ENCODE measurements around the gene ADAM12.

DNA sequence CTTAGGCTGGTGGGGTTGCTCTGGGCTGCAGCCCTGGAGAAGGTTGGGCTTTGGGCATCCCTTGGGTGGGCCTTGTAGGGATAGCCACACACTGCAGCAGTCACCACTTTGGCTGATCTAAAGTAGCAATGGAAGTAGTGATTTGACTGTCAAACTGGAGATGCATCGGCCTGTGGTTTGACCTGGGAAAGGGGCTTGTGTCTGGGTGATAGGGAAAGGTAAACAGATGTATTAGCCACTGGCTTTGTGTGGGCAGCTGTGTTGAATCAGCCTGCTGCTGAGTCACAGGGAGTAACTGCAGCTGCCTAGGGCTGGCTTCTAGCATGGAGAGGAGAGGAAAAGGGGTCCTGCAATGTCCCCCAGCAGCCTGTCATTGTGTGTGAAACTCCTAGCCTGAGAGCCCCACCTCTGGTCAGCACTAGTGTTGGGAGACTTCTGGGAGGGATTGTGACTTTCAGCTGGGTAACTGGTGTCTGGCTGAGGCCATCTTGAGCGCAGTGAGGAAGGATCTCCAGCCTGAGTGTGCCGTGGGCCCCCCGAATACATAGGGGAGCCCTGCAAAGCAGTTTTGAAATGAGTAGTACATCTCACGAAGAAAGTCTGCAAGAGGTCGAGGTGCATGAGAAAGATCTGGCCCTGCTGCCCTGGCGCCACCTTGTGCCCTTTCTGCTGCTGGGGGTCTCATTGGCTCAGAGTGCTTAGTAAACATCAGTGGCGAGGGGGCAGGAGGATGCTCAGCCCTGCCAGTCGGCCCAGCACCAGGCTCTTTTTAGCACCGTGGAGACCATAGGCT lies 374.6 kb downstream of the ADAM12 start:
- TF ChIP-seq, protein P1, sequence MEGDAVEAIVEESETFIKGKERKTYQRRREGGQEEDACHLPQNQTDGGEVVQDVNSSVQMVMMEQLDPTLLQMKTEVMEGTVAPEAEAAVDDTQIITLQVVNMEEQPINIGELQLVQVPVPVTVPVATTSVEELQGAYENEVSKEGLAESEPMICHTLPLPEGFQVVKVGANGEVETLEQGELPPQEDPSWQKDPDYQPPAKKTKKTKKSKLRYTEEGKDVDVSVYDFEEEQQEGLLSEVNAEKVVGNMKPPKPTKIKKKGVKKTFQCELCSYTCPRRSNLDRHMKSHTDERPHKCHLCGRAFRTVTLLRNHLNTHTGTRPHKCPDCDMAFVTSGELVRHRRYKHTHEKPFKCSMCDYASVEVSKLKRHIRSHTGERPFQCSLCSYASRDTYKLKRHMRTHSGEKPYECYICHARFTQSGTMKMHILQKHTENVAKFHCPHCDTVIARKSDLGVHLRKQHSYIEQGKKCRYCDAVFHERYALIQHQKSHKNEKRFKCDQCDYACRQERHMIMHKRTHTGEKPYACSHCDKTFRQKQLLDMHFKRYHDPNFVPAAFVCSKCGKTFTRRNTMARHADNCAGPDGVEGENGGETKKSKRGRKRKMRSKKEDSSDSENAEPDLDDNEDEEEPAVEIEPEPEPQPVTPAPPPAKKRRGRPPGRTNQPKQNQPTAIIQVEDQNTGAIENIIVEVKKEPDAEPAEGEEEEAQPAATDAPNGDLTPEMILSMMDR (IDR thresholded peaks at IDR 0.05), result no peak
- no peak for TF ChIP-seq POLR2A (IDR thresholded peaks at IDR 0.05)

Data from adrenal gland (tissue), 5 donors.